Hematopoietic multipotent progenitor cell treated with erythropoietin and hydrocortisone succinate and interleukin-3 and kit ligand, for 15 days (in vitro differentiated cells): ENCODE measurements around the gene GNAQ.
"Not testable (repeated sequence)": the region's sequence is repeated elsewhere in the genome, so short reads cannot be mapped to it uniquely, and the experiment has no call there.

Experiments used
- DNase-seq: peaks from one replicate; pipeline ENCODE4 v3.0.0-alpha.2; 2015; ENCODE audit warnings: low spot score

The GNAQ gene

DNA sequence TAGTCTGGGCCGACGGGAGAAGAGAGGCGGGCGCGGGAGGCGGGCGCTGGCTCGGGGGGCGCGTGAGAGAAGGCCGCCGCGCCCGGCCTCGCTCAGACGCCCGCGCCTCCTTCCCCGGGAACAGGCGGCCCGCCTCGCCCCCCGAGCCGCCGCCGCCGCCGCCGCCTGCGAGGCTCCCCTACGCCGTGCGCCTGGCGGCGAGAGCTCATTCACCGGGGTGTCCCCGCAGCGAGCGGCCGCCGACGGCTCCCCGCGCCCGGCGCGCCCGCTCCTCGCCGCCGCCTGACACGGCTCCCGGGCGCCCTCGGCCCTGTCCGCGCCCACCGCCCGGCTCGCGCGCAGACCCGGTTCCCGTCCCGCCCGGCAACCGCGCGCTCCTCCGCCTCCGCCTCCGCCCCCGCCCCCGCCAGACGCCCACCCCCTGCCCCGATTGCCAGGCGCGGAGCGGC, at the start of gene GNAQ:
Gene GNAQ (minus strand): TSS at position 368 of the 449 bp plus-strand sequence. CDS start 576 bp downstream, outside the sequence.
- peak; percentile 33 for DNase-seq

DNA sequence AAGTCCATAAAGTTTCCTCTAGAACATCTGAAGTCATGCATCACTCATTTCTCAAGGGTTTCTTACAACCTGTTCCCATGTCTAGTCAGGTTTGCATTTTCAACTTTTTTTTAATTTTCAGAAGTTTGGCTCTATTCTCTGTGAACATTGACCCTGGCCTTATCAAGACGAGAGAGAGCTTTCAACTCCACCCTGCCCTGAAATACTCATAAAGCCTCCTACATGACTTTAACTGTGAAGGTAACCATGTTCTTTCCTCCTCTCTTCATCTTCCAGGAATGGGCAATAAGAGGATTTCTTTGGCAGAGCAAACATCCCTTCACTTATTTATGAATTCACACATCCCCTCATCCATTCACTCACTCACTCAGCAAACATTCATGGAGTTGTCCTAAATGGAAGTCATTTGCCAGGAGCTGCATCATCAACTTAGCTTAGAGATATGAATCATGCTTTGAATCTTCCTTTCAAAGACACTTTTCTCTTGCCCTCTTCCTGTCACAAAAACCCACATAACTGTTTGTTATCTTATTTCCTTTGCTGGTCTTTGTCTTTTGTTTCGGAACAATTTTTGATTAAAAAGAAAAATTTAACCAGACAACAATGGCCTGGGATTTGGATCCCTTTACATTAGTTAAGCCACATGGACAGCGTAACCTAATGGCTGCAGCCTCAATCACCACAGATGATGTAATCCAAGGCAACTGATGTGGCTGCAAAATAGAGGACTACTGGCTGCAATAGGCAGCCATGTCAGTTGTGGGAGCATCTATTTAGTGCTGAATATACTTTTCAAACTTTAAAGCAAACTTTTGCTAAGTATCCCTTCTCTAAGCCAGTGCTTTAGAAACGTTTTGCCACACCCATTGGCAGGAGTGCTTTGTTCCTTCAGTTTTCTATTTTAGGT, 43.0 kb upstream of the GNAQ start:
- no peak for DNase-seq

DNA sequence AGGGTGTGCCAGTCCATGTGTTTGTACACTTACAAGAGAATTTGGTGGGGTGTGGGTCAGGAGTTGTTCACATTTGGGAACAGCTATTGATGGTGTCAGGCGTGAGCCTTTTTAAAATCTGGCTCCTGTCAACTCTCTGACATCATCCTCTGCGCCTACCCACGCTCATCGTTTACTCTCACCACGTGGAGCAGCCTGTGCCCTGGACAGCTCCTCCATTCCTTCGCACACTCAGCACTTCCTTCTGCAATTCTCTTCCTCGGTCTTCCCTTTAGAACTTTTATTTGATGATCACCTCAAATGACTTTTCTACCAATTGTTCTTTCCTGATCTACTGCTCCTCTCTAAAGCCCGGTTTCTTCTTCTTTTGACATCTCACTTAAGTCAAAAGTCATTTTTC, 42.1 kb upstream of the GNAQ start:
- DNase-seq = no peak

DNA sequence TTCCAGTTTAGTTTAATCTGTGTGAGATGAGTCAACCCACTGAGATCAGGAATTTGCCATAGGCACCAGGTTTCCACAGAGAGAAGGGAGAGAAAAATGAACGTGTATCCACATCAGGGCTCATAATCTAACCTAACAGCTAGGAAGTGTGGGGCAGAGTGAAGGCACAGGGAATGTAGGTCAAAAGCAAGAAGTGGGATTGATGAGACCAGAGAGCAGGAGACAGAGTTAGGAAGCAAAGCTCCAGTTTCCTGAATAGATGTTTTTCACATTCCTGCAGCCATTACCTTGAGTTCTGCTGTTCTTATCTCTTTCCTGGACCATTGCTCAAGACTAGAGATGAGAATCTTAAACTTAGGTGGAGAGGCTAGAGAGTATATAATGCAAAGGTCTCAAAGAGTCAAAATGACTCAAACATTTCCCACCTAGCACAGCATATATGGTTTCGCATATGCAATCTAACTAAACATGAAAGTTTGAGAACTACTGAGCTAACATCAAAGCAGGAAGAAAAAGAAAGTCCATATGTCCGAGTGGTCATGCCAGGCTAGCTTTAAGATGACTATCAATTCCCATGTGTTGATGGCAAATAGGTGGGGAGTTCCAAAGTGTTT, 41.1 kb upstream of the GNAQ start:
- no peak for DNase-seq

DNA sequence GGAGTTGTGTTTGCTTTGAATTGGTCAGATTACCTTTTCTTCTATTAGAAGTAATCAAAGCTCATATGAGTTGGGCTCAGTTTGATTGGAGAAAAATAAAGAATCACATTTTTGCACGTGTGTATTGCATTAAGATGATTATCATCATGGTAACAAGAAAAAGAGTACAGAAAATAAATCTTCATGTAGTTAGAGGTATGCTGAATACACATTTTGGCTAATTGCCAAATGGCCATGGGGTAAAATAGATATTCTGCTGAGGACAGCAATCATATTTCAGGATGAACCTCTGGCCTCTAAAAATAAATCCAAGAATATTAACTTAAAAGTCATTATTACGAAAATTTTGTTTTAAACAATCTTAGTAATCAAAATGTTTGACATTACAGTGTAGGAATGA, 38.9 kb upstream of the GNAQ start:
- DNase-seq = peak; percentile 9

DNA sequence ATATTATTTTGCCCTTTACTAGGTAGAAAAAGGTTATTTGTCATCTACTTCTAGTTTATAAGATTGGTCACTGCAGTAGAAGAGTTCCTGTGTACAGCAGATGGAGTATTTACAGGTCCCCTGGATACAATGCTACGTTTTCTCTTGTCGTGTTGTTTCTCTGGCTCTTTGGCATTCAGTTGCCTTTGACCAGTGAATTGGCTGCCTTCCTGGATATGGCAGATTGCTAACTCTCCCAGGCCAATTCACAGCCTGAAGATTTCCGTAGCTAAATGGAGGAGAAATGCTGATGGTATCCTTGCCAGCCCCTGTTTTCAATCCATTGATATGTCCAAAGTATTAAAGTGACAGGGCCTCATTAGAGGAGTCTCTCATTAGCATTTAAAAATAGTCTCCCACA, 32.5 kb upstream of the GNAQ start:
- no peak for DNase-seq

DNA sequence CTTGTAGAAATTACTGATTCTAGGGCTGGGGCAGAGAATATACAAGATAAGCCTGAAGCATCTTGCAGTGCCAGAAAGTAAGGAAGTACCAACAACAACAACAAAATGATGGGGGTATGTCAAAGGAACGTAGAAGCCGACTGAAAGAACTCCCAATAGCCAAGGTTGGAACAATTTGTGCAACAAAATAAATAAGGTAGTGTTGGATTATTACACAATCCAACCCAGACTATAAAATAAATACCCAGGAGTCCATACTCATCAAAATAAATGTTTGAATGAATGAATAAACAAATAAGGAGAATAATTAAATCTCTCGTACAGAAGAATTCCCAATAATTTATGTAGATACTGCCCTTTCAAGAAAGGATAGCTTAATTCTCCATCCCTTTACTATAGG, 31.1 kb upstream of the GNAQ start:
- no peak for DNase-seq

DNA sequence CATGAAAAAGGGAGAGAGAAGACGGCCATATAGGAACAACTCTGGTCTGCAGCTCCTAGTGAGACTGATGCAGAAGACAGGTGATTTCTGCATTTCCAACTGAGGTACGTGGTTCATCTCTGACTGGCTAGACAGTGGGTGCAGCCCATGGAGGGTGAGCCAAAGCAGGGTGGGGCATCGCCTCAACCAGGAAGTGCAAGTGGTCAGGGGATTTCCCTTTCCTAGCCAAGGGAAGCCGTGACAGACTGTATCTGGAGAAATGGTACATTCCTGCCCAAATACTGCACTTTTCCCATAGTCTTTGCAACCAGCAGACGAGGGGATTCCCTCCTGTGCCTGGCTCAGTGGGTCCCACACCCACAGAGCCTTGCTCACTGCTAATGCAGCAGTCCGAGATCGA, 22.6 kb upstream of the GNAQ start:
- not testable (repeated sequence) for DNase-seq

DNA sequence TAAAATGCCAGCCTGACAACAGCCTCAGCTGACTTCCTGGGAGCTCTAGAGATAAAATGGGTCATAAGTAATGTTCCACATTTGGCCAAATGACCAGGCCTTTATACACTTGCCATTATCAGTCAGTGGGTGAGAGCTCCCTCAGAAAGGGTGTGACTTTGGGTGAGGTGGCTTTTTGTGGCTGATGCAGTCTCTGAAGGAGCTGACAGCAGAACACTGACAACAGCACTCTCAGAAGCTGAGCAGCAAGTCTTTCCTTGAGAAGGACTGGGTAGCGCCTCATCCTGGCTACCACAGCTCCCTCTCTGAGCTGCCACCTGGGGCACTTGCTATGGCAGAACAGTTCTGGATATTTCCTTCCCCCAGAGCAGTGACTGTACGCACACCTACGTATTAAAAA, 22.0 kb upstream of the GNAQ start:
- no peak for DNase-seq

DNA sequence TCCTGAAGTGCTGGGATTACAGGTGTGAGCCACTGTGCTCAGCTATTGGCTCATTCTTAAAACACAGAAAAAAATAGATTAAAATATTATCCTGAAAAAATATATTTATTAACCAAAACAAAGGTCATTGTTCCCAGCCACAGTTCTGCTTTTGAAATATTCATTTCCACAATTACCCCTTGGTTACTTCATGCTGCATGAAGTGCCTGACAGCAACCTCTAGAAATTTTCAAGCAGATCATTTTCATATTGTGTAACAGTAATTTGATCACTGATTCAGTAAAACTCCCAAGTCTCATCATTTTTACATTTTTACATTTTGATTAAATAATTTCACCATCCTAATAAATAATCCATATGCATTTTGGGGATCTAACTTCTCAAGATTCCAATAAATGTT, 18.8 kb upstream of the GNAQ start:
- DNase-seq = no peak

DNA sequence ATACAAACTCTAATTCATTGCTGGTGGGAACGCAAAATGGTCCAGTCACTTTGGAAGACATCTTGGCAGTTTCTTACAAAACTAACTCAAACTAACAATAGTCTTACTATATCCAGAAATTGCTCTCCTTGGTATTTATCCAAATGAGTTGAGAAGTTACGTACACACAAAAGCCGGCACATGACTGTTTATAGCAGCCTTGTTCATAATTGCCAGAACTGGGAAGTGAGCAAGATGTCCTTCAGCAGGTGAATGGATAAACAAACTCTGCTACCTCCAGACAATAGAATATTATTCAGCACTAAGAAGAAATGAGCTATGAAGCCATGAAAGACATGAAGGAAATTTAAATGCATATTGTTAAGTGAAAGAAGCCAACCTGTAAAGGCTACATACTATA, 17.9 kb upstream of the GNAQ start:
- no peak for DNase-seq

DNA sequence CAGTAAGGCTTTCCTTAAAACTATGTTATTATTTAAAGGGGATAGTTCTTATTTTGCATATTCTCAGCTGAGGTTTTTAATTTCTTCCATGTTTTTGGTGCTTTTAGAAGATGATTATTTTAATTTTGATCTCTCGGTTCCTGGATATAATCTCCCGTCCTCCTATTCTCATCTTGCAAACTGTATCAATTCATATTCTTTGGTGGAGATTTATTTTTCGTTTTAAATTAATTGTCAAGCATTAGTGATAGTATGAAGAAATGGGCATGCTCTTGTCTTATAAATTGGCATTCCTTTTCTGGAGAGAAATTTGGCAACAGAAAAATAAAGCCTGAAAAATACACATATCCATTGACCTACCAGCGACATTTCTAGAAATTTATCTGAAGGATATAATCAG, 15.5 kb upstream of the GNAQ start:
- DNase-seq = no peak

DNA sequence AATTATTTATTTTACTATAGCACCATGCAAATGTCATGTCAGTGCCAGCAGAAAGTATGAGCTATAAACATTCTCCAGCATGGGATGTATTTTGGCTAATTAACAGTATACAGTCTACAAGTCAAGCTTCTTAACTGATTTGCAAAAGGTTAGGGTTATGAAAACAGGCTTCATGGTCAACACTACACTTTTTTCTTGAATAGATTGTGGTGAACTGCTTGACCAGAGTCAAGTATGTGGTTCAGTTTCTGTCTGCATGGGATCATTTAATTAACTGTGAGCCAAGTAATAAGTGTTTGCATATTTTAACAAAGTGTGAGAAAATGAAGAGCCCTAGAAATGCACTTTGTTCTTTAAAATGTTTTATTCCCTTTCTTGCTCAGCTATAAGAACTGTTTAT, 14.5 kb upstream of the GNAQ start:
- no peak for DNase-seq

DNA sequence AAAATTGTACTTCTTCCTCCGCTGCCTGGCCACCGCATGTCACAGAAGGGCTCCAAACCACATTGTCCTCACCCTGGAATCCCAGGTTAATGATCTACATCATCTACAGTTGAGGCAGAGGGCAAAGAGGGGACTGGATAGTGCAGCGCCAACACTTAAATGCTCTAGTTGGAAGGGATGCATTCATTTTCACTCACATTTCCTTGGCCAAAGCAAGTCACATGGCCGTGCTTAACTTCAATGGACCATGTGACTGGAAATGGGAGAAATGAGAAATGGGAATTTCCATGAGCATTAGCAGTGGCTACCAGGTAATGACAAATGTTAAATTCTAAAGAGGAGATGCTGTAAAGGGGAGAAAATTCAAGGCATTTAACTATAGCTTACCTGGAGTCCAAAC, 13.3 kb upstream of the GNAQ start:
- DNase-seq = no peak

DNA sequence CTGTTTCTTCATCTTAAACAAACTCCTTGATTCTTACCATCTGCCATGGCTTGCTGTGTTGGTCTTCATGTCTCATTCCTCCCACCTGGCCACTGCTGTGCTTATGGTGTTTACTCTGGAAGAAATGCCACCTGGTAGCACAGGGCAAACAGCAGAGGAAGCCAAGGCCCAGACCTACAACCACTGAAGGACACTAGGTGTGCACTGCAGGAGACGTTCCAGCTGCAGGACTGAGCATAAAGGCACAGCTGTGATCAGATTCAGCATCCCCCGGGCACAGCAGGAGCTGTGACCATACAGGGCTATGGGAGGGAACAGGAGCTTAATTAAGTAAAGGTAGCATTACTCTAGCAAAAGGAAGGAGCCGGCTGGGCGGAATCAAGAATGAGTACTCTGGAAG, 12.6 kb upstream of the GNAQ start:
- DNase-seq = no peak

DNA sequence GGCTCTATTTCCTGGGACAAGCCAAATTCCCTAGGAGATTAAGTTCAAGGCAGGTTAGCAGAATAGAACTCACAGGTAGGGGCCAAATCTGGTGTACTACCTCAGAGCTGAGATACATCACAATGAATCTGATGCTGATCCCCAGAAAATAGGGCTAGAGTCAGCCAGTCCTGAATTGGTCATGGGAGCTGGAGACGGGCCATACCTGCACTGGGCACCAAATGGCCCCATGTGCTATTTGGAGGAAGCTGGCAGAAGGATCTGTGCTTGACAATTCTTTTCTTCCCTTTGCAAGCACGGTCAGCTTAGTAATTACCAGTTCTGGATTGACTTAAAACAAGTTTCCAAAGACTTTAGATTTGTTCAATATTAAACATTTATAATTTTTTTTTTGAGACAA, 10.4 kb upstream of the GNAQ start:
- no peak for DNase-seq

DNA sequence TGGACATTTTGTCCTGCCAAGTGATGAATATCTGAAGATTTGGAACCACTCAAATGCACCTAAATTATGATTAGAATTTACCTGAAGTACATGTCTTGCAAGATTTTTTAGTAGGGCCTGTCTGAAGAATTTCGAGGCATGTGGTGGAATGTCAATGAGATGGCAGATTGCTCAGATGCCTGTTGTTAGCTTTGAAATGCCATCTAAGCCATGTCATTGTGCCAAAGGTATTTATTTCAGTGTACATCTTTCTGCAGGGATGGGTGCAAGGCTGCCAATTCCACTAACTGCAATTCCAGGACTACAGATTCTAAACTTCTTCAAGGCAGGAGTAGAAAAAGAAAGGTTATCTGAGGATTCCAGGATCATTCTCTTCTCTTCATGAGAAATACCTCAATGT, 9.1 kb upstream of the GNAQ start:
- no peak for DNase-seq

DNA sequence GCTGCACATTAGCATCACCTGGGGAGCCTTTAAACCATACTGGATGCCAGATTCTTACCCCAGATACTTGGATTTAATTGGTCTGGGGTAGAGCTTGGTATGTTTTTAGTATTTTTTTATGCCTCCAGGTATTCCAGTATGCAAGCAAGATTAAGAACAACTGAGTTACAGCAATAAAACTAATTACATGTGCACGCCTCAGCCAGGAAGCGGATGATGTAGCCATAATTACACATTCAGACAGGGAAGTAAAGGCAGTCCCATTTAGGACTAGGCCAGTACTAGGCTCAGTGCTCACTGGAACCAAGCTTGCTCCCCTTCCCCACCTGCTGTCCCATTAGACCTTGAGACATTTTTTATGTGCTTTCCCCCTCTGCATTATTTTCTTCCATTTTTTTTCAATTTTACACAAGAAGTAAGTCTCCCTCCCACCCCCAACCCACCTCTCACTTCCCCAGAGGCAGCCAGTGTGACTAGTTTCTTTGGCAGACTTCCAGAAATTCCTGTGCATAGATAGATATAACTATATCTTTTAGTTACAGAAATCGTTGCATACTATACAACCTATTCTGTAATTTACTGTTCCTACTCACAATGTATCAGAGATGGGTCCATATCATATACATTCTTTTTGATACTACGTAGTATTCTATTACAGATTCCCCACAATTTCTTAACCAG, 7.1 kb upstream of the GNAQ start:
- DNase-seq = no peak

DNA sequence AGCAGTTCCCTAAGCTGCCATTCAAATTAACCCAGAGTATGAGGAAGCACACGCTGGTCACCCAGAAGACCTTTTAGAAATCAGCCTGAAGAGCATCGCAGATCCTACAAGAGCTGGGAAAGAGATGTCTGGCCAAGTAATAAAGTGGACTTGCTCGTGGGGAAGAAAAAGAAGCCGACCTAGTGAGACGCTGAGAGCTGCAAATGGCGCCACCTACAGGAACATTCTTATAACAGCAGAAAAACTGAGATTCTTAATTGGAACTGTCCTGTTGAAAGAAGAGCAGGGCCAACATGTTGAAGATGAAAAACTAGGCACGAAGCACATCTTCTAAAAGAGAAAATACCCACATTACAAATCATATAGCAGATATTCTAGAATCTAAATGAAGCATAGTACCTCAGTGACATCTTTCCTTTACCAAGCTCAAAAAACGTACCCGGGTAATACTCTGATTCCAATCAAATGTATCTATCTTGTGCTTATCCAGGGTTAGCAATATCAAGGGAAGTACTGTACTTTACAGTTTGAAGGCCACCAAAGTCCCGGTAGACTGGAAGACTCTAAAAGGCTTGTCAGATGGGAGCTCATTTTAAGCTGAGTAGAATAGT, 3.9 kb upstream of the GNAQ start:
- peak; percentile 85 for DNase-seq

DNA sequence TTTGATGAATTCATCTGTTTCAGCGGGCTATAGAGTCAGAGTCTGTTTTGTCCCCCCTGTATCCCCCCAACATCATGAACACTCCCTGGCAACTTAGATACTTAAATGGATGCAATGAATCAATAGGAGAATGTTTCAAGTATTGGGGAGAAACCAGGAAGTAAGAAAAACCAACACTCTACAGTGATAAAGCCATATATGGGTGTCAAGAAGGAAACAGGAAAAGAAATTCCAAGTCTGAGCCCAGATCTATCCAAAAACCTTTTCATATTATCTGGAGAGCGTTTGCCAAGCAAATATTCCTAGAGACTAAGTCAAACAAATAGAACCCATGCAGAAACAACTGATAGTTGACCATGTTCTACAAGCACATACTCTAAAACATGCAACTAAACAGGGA, 2.3 kb upstream of the GNAQ start:
- no peak for DNase-seq

DNA sequence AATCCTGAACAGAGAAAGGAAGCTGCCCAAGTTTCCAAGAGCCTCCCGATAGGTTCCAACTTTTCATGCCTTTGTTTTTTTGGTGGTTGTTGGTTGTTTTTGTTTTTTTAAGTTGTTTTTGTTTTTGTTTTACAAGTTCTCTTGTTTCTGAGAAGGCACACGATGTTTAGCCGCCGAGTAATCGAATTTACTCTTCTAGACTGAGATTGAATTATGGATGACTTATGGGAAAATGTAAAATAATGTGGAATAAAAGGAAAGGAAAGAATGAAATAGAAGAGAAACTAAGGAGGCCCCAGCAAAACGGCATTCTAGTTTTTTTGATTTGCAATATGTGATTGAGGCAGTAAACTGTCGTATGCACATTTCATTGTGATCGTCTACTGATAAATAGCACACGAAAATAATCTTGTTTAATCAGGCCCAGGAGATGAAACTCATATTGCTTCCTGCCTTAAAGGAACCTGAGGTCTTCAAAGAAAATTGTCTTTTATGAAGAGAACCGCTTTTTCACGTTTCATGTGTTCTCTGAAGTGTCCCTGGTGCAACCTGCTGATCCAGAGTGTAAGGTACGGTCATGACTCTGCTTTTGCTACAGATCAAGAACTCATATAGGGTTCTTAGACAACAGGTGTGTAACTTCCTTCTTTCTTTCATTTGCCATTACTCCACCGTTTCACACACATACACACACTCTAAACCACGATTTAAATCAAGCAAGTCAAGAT, 1.3 kb upstream of the GNAQ start:
- DNase-seq = no peak
